GM10248 (cell line): ENCODE data around the gene ZNF28.

Experiments used
- CTCF ChIA-PET: fragments of 300-600 bp; sonication (Branson Sonifier 250); formaldehyde crosslinking; extraction: SDS; loops from one replicate; lab custom pipeline; 2021; ENCODE audit warnings: antibody characterized with exemption; lab: Yijun Ruan, JAX
- POLR2A ChIA-PET: fragments of 350-650 bp; sonication (Branson Sonifier 250); formaldehyde crosslinking; extraction: SDS; loops from one replicate; lab custom pipeline; 2020; ENCODE audit warnings: antibody characterized with exemption; lab: Yijun Ruan, JAX
- DNase-seq: peaks from one replicate; pipeline ENCODE4 v3.0.0; 2012; ENCODE audit errors: extremely low spot score
- CTCF ChIP-seq: IDR thresholded peaks from 2 replicates; pipeline ENCODE4 v1.5.1; 2012; ENCODE audit warnings: mild to moderate bottlenecking, low read depth; ENCODE audit errors: extremely low read depth, missing control alignments, control extremely low read depth

Gene ZNF28

GRCh38 chr19:52749780-52750179 lies 71.7 kb downstream of the ZNF28 start:
- ChIA-PET POLR2A (no interaction called here), CTCF (no interaction called here)
- TF ChIP-seq CTCF, result no peak
- no peak for DNase-seq

GRCh38 chr19:52748336-52748950 lies 73.0 kb downstream of the ZNF28 start:
- TF ChIP-seq CTCF, result peak; percentile 7

More at GRCh38 chr19:52748336-52748950, 73.0 kb downstream of the ZNF28 start:
- CTCF ChIA-PET, result interaction anchor here (1.0 kb wide), 1 partner anchor 500 kb away, joined by 3 read pairs; no protein-coding TSS in a partner anchor
- POLR2A ChIA-PET, result no interaction called here
- DNase-seq, result no peak
